GM11168 (cell line): ENCODE data around the gene NCOA3.
"Not testable (repeated sequence)": the region's sequence is repeated elsewhere in the genome, so short reads cannot be mapped to it uniquely, and the experiment has no call there.

Source experiments
- in situ Hi-C: fragments of 300-500 bp; cut with MboI; formaldehyde crosslinking; loops from one replicate; pipeline ENCODE4 v1.12.0; 2022; ENCODE audit warnings: low sequenced_read_pairs; ENCODE audit not compliant: unreplicated experiment

NCOA3 gene

DNA sequence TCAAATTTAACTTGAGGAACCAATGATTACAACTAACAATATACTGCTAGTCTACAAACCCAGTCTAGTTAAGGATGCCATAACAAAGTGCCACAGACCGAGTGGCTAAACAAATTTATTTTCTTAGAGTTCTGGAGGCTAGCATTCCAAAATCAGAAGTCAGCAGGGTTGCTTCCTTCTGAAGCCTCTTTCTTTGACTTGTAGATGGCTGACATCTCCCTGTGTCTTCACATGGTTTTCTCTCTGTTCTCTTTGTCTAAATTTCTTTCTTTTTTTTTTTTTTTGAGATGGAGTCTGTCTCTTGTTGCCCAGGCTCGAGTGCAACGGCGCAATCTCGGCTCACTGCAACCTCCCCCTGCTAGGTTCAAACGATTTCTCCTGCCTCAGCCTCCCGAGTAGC, 56.1 kb downstream of the NCOA3 start:
- in situ Hi-C loops = no loop called here

DNA sequence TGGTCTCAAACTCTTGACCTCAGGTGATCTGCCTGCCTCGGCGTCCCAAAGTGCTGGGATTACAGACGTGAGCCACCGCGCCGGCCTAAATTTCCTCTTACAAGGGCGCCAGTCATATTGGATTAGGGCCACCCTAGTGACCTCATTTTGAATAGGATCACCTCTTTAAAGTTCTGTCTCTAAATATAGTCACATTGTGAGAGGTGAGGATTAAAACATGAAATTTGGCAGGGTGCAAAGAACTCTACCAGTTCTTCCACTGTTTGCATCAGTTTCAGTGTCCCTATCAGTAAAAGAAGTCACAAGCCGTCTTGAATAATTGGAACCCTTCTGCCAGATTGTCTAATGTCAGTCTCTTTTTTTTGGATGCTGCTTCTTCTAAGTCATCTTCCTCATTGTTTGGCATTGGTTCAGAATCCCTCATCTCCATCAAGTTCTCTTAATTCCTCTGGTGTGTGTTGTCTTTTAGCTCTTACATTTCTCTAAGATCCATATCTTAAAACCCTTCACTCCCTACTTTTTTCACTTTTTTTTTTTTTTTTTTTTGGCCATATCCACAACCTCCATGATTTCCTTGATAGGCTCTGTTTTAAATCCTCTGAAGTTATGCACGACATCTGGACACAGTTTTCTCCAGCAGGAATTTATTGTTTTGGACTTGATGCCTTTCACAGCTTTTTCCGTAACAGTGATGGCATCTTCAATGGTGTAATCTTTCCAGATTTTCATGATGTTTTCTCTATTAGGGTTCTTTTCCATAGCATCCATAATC, 56.8 kb downstream of the NCOA3 start:
- in situ Hi-C loops = no loop called here

DNA sequence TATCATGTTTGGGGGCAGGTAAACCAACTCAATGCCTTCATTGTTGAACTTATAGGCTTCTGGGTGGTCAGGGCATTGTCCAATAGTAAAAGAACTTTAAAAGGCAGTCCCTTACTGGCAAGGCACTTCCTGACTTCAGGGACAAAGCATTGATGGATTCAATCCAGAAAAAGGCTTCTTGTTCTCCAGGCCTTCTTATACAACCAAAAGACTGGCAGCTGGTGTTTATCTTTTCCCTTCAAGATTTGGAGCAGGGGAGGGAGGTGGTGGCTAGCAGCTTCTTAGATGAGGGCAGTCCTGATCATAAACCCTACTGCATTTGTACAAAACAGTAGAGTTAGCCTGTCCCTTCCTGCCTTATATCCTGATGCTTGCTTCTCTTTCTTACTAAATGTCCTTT, 57.5 kb downstream of the NCOA3 start:
- in situ Hi-C loops = no loop called here

DNA sequence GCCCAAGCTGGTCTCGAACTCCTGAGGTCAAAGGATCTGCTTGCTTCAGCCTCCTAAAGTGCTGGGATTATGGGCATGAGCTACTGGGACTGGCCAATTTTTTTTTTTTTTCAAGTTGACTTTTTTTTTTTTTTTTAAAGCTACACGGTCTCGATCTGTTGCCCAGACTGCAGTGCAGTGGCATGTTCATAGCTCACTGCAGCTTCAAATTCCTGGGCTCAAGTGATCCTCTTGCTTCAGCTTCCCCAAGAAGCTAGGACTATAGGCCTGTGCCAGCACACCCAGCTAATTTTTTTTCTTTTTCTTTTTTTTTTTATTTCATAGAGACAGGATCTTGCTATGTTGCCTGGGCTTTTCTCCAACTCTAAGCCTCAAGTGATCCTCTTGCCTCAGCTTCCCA, 59.5 kb downstream of the NCOA3 start:
- in situ Hi-C loops = no loop called here

DNA sequence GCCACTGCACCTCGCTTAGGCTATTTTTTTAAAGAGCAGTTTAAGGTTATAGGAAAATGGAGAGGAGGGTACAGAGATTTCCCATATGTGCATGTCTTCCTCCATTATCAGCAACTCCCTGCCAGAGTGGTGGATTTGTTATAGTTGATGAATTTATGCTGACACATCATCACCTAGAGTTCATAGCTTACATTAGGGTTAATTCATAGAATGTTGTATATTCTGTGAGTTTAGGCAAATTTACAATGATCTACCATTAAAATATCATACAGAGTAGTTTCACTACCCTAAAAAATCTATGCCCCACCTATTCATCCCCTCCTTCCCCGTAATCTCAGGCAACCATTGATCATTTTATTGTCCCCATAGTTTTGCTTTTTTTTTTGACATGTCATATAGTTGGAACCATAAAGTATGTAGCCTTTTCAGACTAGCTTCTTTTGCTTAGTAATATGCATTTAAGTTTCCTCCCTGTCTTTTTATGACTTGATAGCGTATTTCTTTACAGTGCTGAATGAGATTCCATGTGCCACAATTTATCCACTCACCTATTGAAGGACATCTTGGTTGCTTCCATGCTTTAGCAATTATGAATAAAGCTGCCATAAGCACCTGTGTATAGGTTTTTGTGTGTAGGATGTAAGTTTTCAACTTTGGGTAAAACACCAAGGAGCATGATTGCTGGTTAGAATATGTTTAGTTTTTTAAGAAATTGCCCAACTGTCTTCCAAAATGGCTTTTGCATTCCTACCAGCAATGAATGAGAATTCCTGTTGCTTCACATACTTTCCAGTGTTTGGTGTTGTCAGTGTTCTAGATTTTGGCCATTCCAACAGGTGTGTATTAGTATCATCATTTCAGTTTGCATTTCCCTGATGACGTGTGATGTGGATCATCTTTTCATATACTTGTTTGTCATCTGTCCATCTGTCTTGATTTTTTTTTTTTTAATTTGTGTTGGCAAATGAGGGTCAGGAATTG, 60.2 kb downstream of the NCOA3 start:
- in situ Hi-C loops = no loop called here

GRCh38 chr20:47566269-47566668, 64.6 kb downstream of the NCOA3 start:
- in situ Hi-C loops = no loop called here

GRCh38 chr20:47568019-47568418, 66.3 kb downstream of the NCOA3 start:
- in situ Hi-C loops = no loop called here

GRCh38 chr20:47568837-47569410, 67.2 kb downstream of the NCOA3 start:
- in situ Hi-C loops = no loop called here

DNA sequence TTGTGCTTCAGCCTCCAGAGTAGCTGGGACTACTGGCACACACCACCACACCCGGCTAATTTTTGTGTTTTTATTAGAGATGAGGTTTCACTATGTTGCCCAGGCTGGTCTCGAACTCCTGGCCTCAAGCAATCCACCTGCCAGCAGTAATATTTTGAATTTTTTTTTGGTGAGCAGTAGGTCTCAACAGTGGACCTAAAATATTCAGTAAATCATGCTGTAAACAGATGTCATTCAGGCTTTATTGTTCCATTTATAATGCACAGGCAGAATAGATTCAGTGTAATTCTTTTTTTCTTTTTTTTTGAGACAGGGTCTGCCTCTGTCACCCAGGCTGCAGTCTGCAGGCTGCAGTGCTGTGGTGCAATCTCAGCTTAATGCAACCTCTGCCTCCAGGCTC, 69.7 kb downstream of the NCOA3 start:
- in situ Hi-C loops = no loop called here

GRCh38 chr20:47572105-47572729, 70.5 kb downstream of the NCOA3 start:
- in situ Hi-C loops = no loop called here

DNA sequence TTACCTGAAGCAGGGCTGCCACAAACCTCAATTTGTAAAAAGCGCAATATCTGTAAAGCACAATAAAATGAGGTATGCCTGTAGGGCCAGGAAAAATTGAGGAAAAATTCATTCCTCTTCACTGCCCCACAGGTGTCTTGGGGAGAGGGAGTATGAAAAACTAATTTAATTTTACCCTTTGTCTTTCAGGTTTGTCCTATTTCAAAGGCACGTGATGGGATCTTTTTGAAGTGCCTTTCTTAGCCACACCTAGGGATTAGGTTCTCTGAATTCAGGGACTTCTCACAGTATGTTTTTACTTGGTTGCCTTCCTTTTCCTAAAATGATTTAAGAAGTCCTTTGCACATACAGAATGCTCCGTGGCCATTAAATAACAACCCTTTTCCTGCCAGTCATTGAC, 71.9 kb downstream of the NCOA3 start:
- in situ Hi-C loops = no loop called here

GRCh38 chr20:47574616-47575364, 73.1 kb downstream of the NCOA3 start:
- in situ Hi-C loops = no loop called here

- in situ Hi-C loops = no loop called here
Observed at GRCh38 chr20:47576516-47577033, 74.9 kb downstream of the NCOA3 start.

GRCh38 chr20:47577314-47577713, 75.6 kb downstream of the NCOA3 start:
- in situ Hi-C loops = no loop called here

GRCh38 chr20:47578543-47578942, 76.9 kb downstream of the NCOA3 start:
- in situ Hi-C loops = no loop called here

DNA sequence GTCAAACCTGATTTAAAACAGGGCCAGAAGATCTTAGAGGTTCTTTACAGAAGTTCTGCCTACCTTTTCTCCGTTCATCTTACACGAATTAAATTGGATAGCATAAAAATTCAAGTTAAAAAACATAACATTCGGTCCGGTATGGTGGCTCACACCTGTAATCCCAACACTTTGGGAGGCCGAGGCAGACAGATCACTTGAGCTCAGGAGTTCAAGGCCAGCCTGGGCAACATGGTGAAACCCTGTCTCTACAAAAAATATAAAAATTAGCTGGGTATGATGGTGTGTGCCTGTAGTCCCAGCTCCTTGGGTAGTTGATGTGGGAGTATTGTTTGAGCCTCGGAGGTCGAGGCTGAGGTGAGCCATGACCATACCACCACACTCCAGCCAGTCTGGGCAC, 79.0 kb downstream of the NCOA3 start:
- in situ Hi-C loops = not testable (repeated sequence)

DNA sequence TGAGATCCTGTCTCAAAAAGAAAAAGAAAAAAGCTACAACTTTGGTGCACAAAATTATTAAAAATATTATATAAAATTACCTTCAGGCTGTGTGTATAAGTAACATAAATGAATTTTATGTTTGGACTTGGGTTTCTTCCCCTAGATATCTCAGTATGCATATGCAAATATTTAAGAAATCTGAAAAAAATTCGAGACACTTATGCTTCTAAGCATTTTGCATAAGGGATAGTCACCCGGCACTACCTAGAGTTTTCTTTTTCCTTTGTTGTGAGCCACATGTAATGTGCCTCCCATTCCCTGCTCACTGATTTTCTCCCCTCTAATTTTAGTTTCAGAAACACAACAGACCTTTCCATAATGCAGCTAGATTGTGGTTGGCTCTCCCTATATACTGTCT, 79.4 kb downstream of the NCOA3 start:
- in situ Hi-C loops = no loop called here

DNA sequence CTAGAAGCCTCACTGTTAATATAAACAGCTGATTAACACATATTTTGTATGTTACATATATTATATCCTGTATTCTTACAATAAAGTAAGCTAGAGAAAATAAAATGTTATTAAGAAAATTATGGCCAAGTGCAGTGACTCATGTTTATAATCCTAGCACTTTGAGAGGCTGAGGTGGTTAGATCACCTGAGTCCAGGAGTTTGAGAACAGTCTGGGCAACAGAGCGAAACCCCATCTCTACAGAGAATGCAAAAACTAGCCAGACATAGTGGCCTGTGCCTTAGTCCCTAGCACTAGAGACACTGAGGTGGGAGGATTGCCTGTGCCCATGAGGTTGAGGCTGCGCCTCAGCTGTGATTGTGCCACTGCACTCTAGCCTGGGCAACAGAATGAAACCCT, 81.9 kb downstream of the NCOA3 start:
- in situ Hi-C loops = no loop called here

DNA sequence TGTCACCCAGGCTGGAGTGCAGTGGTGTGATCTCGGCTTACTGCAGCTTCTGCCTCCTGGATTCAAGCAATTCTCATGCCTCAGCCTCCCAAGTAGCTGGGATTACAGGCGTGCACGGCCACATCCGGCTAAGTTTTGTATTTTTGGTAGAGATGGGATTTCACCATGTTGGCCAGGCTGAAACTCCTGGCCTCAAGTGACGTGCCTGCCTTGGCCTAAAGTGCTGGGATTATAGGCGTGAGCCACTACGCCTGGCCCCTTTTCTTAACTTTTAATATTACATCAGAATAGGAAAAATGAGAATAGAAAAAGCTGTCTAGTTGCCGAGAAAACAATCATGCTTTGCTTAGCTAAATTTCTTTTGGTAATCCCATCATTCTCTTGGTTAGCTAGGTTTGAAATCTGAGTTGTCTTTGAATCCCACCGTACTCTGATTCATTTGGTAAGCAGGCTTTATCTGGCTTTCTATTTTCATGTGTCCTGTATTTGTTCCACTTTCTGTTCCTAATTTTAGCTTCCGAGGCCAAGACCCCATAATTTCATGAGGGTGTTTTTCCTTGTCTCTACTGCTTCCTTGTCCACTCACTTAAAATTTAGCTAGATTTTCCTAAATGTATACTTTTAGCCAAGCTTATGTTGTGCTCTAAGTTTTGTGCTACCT, 83.5 kb downstream of the NCOA3 start:
- in situ Hi-C loops = no loop called here
